Neutrophil (primary cell): Measurements from ENCODE around the gene MARCO.

ENCODE experiments used
- H3K27ac ChIP-seq: fragments of 200-600 bp; sonication (generic); 2 replicates; pipeline ENCODE4 v1.5.1; 2016; ENCODE audit warnings: mild to moderate bottlenecking, moderate library complexity
- H3K27me3 ChIP-seq: fragments of 200-600 bp; sonication (generic); 2 replicates; pipeline ENCODE4 v1.6.0; 2016; ENCODE audit warnings: mild to moderate bottlenecking
- H3K36me3 ChIP-seq: fragments of 200-600 bp; sonication (generic); 2 replicates; pipeline ENCODE4 v1.5.1; 2017
- H3K4me1 ChIP-seq, 2 experiments: fragments of 200-600 bp in 1 of 2; sonication (generic) in 1 of 2; 1 replicate in 1 of 2; 2 replicates in 1 of 2; pipeline versions ENCODE4 v1.5.1 to v1.6.1; 2013 to 2016; ENCODE audit warnings: low read depth in 1 of 2, low read length in 1 of 2, mild to moderate bottlenecking in 1 of 2, moderate library complexity in 1 of 2; ENCODE audit not compliant: control insufficient read depth in 1 of 2, insufficient read depth in 1 of 2
- H3K4me3 ChIP-seq, 2 experiments: fragments of 200-600 bp in 1 of 2; sonication (generic) in 1 of 2; 1 replicate in 1 of 2; 2 replicates in 1 of 2; pipeline ENCODE4 v1.5.1; 2013 to 2016; ENCODE audit warnings: low read depth in 1 of 2, low read length in 1 of 2, mild to moderate bottlenecking in 1 of 2, moderate library complexity in 1 of 2
- H3K9me3 ChIP-seq: fragments of 200-600 bp; sonication (generic); 2 replicates; pipeline ENCODE4 v1.5.1; 2016
- CTCF ChIP-seq: fragments of 200-600 bp; sonication (generic); IDR thresholded peaks from 2 replicates; pipeline ENCODE4 v1.5.1; 2016; ENCODE audit warnings: antibody characterized with exemption

MARCO gene

GRCh38 chr2:118983133-118983532, 41.1 kb downstream of the MARCO start:
- Histone ChIP-seq H3K9me3 (no peaks in the 10 kb centered on the region), H3K27ac (no peak overlapping the region), H3K36me3 (no peaks in the 10 kb centered on the region), H3K4me3 (no peak overlapping the region), H3K4me1 (no peaks in the 10 kb centered on the region), H3K27me3 (peaks cover 74% of the 10 kb centered on the region)
- no peak for TF ChIP-seq CTCF

- H3K4me1 ChIP-seq = no peaks in the 10 kb centered on the region
- no peak overlapping the region for H3K4me3 ChIP-seq
- no peaks in the 10 kb centered on the region for H3K36me3 ChIP-seq
- no peak overlapping the region for H3K27ac ChIP-seq
- TF ChIP-seq CTCF = no peak
- H3K9me3 ChIP-seq = no peaks in the 10 kb centered on the region
- H3K27me3 ChIP-seq = peaks cover 76% of the 10 kb centered on the region
These were observed 41.9 kb downstream of the MARCO start for GRCh38 chr2:118983915-118984314.

GRCh38 chr2:118986738-118987137, 44.7 kb downstream of the MARCO start:
- no peak for TF ChIP-seq CTCF
- H3K4me1 ChIP-seq = no peaks in the 10 kb centered on the region
- H3K27ac ChIP-seq = no peak overlapping the region
- H3K27me3 ChIP-seq = peaks cover 68% of the 10 kb centered on the region
- no peak overlapping the region for H3K4me3 ChIP-seq
- no peaks in the 10 kb centered on the region for H3K9me3 ChIP-seq
- no peaks in the 10 kb centered on the region for H3K36me3 ChIP-seq

- no peaks in the 10 kb centered on the region for H3K9me3 ChIP-seq
- no peak overlapping the region for H3K4me3 ChIP-seq
- H3K27ac ChIP-seq = no peak overlapping the region
- no peaks in the 10 kb centered on the region for H3K4me1 ChIP-seq
- TF ChIP-seq CTCF = no peak
- H3K36me3 ChIP-seq = no peaks in the 10 kb centered on the region
- H3K27me3 ChIP-seq = peaks cover 64% of the 10 kb centered on the region
These were observed 45.9 kb downstream of the MARCO start for GRCh38 chr2:118987886-118988285.

- H3K9me3 ChIP-seq = no peaks in the 10 kb centered on the region
- TF ChIP-seq CTCF = no peak
- H3K36me3 ChIP-seq = no peaks in the 10 kb centered on the region
- no peaks in the 10 kb centered on the region for H3K4me1 ChIP-seq
- H3K4me3 ChIP-seq = no peak overlapping the region
- H3K27ac ChIP-seq = no peak overlapping the region
- H3K27me3 ChIP-seq = peaks cover 62% of the 10 kb centered on the region
These were observed 46.7 kb downstream of the MARCO start for GRCh38 chr2:118988706-118989105.

GRCh38 chr2:118989481-118989880, 47.5 kb downstream of the MARCO start:
- Histone ChIP-seq H3K9me3 (no peaks in the 10 kb centered on the region), H3K4me1 (no peaks in the 10 kb centered on the region), H3K27me3 (peaks cover 57% of the 10 kb centered on the region), H3K27ac (no peak overlapping the region), H3K36me3 (no peaks in the 10 kb centered on the region), H3K4me3 (no peak overlapping the region)
- TF ChIP-seq CTCF = no peak
